C4-2B (cell line): ENCODE data around the gene BEND7.

Experiments used
- ZFX ChIP-seq: fragments of 450-650 bp; IDR thresholded peaks from 2 replicates; pipeline ENCODE4 v1.6.1; 2017
- TF ChIP-seq, protein P1 (sequence below): fragments of 450-650 bp; conservative IDR thresholded peaks from 2 replicates; pipeline ENCODE4 v1.5.1; 2017; ENCODE audit warnings: mild to moderate bottlenecking

DNA sequence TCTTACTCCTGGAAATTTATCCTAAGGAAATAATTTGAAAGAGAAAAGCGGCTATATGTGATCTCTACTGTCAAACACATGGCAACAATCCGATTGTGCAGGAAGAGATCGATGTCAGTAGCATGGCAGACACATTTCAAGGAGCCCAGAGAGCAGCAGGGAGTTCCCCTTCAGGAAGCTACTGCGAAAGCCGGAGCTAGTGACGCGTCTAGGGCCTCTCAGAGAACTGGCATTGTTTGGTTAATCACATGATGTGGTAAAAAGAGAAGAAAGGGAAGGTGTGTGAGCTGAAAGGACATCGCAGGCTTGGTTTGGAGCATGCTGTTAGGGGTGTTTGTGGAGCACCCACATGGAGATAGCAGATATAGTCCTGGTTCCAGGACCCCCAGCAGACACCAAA is 74.9 kb downstream of the BEND7 start:
- TF ChIP-seq, protein P1, sequence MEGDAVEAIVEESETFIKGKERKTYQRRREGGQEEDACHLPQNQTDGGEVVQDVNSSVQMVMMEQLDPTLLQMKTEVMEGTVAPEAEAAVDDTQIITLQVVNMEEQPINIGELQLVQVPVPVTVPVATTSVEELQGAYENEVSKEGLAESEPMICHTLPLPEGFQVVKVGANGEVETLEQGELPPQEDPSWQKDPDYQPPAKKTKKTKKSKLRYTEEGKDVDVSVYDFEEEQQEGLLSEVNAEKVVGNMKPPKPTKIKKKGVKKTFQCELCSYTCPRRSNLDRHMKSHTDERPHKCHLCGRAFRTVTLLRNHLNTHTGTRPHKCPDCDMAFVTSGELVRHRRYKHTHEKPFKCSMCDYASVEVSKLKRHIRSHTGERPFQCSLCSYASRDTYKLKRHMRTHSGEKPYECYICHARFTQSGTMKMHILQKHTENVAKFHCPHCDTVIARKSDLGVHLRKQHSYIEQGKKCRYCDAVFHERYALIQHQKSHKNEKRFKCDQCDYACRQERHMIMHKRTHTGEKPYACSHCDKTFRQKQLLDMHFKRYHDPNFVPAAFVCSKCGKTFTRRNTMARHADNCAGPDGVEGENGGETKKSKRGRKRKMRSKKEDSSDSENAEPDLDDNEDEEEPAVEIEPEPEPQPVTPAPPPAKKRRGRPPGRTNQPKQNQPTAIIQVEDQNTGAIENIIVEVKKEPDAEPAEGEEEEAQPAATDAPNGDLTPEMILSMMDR, result no peak
- TF ChIP-seq ZFX, result no peak
